HCT116 (cell line): ENCODE measurements around the gene SPSB1. TPM values are rescaled to one million over a fixed set of nuclear protein-coding genes. Genes with fewer than 3 reads are reported as not detected.

Experiments used
- ATAC-seq: fragments of 200-7000 bp; cut with Tn5 transposase; 2 replicates; pipeline ENCODE4 v1.9.1; 2020; ENCODE audit warnings: mild to moderate bottlenecking, moderate library complexity
- BruUV-seq: library from RNA; stranded (reverse); fragments of 400-500 nt; replicated peaks from 2 replicates; lab custom pipeline; 2021; lab: Mats Ljungman, UMichigan
- CTCF ChIA-PET: fragments of 300-600 bp; sonication (Branson Sonifier 250); formaldehyde crosslinking; loops from one replicate; lab custom pipeline; 2021; ENCODE audit warnings: antibody characterized with exemption; lab: Charles Lee
- POLR2A ChIA-PET: fragments of 300-600, 350-600 bp; sonication (Branson Sonifier 250); formaldehyde crosslinking; loops from one replicate; lab custom pipeline; 2021; ENCODE audit warnings: antibody characterized with exemption; lab: Charles Lee
- RAD21 ChIA-PET, 2 experiments: fragments of 300-600 bp; sonication (Branson Sonifier 250); formaldehyde crosslinking; loops; one replicate each; lab custom pipeline; 2023; ENCODE audit warnings: low total read pairs in 2 of 2; ENCODE audit not compliant: uncharacterized antibody in 2 of 2, unreplicated experiment in 2 of 2, low non-redundant PET in 1 of 2; lab: Charles Lee
- DNase-seq: peaks from one replicate; pipeline ENCODE4 v3.0.0-alpha.2; 2010; ENCODE audit warnings: low read depth, low spot score
- H2AFZ ChIP-seq: fragments of 200-600 bp; shearing (Covaris generic), sonication (generic); 2 replicates; pipeline ENCODE4 v1.6.1; 2017; ENCODE audit warnings: low read depth, mixed run types, mixed read lengths, antibody characterized with exemption, low read length; ENCODE audit not compliant: poor library complexity, severe bottlenecking
- H3K27ac ChIP-seq: 2 replicates; pipeline ENCODE4 v1.5.1; 2012; ENCODE audit warnings: low read depth, low read length
- H3K27me3 ChIP-seq: fragments of 200-600 bp; sonication (generic); 2 replicates; pipeline ENCODE4 v1.6.1; 2016; ENCODE audit warnings: mixed run types, low read length, mixed read lengths; ENCODE audit not compliant: insufficient read depth
- H3K36me3 ChIP-seq, 2 experiments: fragments of 200-500 bp in 1 of 2; fragments of 200-600 bp in 1 of 2; sonication (Bioruptor generic) in 1 of 2; sonication (generic) in 1 of 2; 2 replicates each; pipeline versions ENCODE4 v1.5.1 to v1.6.1; 2014 to 2016; ENCODE audit warnings: low read length in 2 of 2, inconsistent platforms in 1 of 2, mixed read lengths in 1 of 2, mixed run types in 1 of 2; ENCODE audit not compliant: insufficient read depth in 2 of 2, control insufficient read depth in 1 of 2
- H3K4me1 ChIP-seq, 2 experiments: fragments of 200-600 bp in 1 of 2; sonication (generic) in 1 of 2; 2 replicates each; pipeline versions ENCODE4 v1.5.1 to v1.6.1; 2012 to 2017; ENCODE audit warnings: low read length in 2 of 2, inconsistent platforms in 1 of 2, mild to moderate bottlenecking in 1 of 2, mixed read lengths in 1 of 2, mixed run types in 1 of 2, moderate library complexity in 1 of 2; ENCODE audit not compliant: insufficient read depth in 2 of 2, control insufficient read depth in 1 of 2
- H3K4me2 ChIP-seq: fragments of 200-600 bp; sonication (generic); 2 replicates; pipeline ENCODE4 v1.6.1; 2017; ENCODE audit warnings: mixed run types, low read length, mixed read lengths
- H3K4me3 ChIP-seq, 2 experiments: fragments of 200-600 bp in 1 of 2; sonication (generic) in 1 of 2; replicated peaks in 1 of 2; 2 replicates each; pipeline ENCODE4 v1.5.1; 2011 to 2016; ENCODE audit warnings: low read length in 2 of 2, control low read depth in 1 of 2, low read depth in 1 of 2, mild to moderate bottlenecking in 1 of 2, mixed read lengths in 1 of 2, mixed run types in 1 of 2
- H3K79me2 ChIP-seq: fragments of 200-600 bp; sonication (generic); 2 replicates; pipeline ENCODE4 v1.6.1; 2017; ENCODE audit warnings: mild to moderate bottlenecking, mixed run types, low read length, moderate library complexity, mixed read lengths; ENCODE audit not compliant: insufficient read depth
- H3K9ac ChIP-seq: fragments of 200-600 bp; sonication (generic); 2 replicates; pipeline ENCODE4 v1.6.1; 2016; ENCODE audit warnings: low read length, mixed read lengths
- H3K9me2 ChIP-seq: fragments of 200-600 bp; sonication (generic), shearing (Covaris generic); 2 replicates; pipeline ENCODE4 v1.6.1; 2017; ENCODE audit warnings: mixed run types, mild to moderate bottlenecking, moderate library complexity; ENCODE audit not compliant: insufficient read depth
- H3K9me3 ChIP-seq, 2 experiments: fragments of 200-500 bp in 1 of 2; fragments of 200-600 bp in 1 of 2; sonication (Bioruptor generic) in 1 of 2; sonication (generic) in 1 of 2; 2 replicates each; pipeline ENCODE4 v1.6.1; 2014 to 2017; ENCODE audit warnings: low read length in 2 of 2, mixed read lengths in 2 of 2, inconsistent platforms in 1 of 2, low read depth in 1 of 2, mild to moderate bottlenecking in 1 of 2, mixed run types in 1 of 2, moderate library complexity in 1 of 2; ENCODE audit not compliant: control insufficient read depth in 1 of 2, insufficient read depth in 1 of 2
- H4K20me1 ChIP-seq: fragments of 200-600 bp; sonication (generic), shearing (Covaris generic); 2 replicates; pipeline ENCODE4 v1.6.1; 2017; ENCODE audit warnings: mixed run types, mild to moderate bottlenecking, moderate library complexity; ENCODE audit not compliant: insufficient read depth
- CBX3 ChIP-seq: IDR thresholded peaks from 2 replicates; pipeline ENCODE4 v1.6.1; 2012; ENCODE audit warnings: low read depth
- CEBPB ChIP-seq: IDR thresholded peaks from 2 replicates; pipeline ENCODE4 v1.6.1; 2012; ENCODE audit warnings: low read depth
- EGR1 ChIP-seq: IDR thresholded peaks from 2 replicates; pipeline ENCODE4 v1.6.1; 2012; ENCODE audit warnings: low read depth
- EZH2 ChIP-seq: fragments of 200-600 bp; sonication (generic); IDR thresholded peaks from 2 replicates; pipeline ENCODE4 v1.6.1; 2017; ENCODE audit warnings: antibody characterized with exemption, mixed run types
- FOSL1 ChIP-seq: IDR thresholded peaks from 2 replicates; pipeline ENCODE4 v1.6.1; 2012; ENCODE audit warnings: low read depth
- POLR2A ChIP-seq: IDR thresholded peaks from 2 replicates; pipeline ENCODE4 v1.7.0; 2011; ENCODE audit warnings: borderline replicate concordance; ENCODE audit not compliant: insufficient read depth, insufficient read length; ENCODE audit errors: extremely low read depth
- POLR2AphosphoS5 ChIP-seq: IDR thresholded peaks from 2 replicates; pipeline ENCODE4 v1.6.1; 2011; ENCODE audit warnings: mild to moderate bottlenecking, low read depth, low read length, moderate library complexity
- RAD21 ChIP-seq: IDR thresholded peaks from 2 replicates; pipeline ENCODE4 v1.6.1; 2012; ENCODE audit warnings: low read depth, mild to moderate bottlenecking
- SP1 ChIP-seq: IDR thresholded peaks from 2 replicates; pipeline ENCODE4 v1.6.1; 2012; ENCODE audit warnings: low read depth
- YY1 ChIP-seq: IDR thresholded peaks from 2 replicates; pipeline ENCODE4 v1.6.1; 2011; ENCODE audit warnings: low read length, low read depth, moderate library complexity, mild to moderate bottlenecking; ENCODE audit not compliant: insufficient replicate concordance; ENCODE audit errors: extremely low read depth
- ZFX ChIP-seq: fragments of 450-650 bp; IDR thresholded peaks from 2 replicates; pipeline ENCODE4 v1.6.1; 2017
- ZNF274 ChIP-seq: fragments of 200-500 bp; sonication (Bioruptor generic); IDR thresholded peaks from 2 replicates; pipeline ENCODE4 v1.6.1; 2014; ENCODE audit warnings: mild to moderate bottlenecking, low read depth, low read length, inconsistent platforms
- intact Hi-C: fragments of 100-400 bp; cut with micrococcal nuclease; formaldehyde crosslinking; loops from 2 replicates; pipeline ENCODE4 v1.10.0; 2022
- total RNA-seq: library from RNA; stranded (reverse); gene quantifications from one replicate; pipeline ENCODE4 v1.2.1, GENCODE V29; 2021; ENCODE audit not compliant: unreplicated experiment
- TF ChIP-seq, protein P1 (sequence below): IDR thresholded peaks from 2 replicates; pipeline ENCODE4 v1.6.1; 2012
- TF ChIP-seq, protein P2 (sequence below): IDR thresholded peaks from 2 replicates; pipeline ENCODE4 v1.6.1; 2012
- TF ChIP-seq, protein P3 (sequence below): IDR thresholded peaks from 2 replicates; pipeline ENCODE4 v1.6.1; 2011; ENCODE audit warnings: mild to moderate bottlenecking, low read length, moderate library complexity; ENCODE audit not compliant: insufficient replicate concordance; ENCODE audit errors: extremely low read depth
- TF ChIP-seq, protein P4 (sequence below), 3 experiments: fragments of 200-600 bp in 1 of 3; sonication (generic) in 1 of 3; IDR thresholded peaks in 2 of 3; conservative IDR thresholded peaks in 1 of 3; 2 replicates each; pipeline ENCODE4 v1.5.1; 2012 to 2017; ENCODE audit warnings: low read depth in 2 of 3, low read length in 2 of 3, antibody characterized with exemption in 1 of 3, borderline replicate concordance in 1 of 3, control low read depth in 1 of 3, mild to moderate bottlenecking in 1 of 3, mixed read lengths in 1 of 3, mixed run types in 1 of 3, moderate library complexity in 1 of 3; ENCODE audit not compliant: insufficient read depth in 1 of 3
- TF ChIP-seq, protein P5 (sequence below): IDR thresholded peaks from 2 replicates; pipeline ENCODE4 v1.6.1; 2012; ENCODE audit warnings: low read depth

Gene SPSB1
- total RNA-seq, 1 experiment from 2014 or later = 10.8 TPM

DNA sequence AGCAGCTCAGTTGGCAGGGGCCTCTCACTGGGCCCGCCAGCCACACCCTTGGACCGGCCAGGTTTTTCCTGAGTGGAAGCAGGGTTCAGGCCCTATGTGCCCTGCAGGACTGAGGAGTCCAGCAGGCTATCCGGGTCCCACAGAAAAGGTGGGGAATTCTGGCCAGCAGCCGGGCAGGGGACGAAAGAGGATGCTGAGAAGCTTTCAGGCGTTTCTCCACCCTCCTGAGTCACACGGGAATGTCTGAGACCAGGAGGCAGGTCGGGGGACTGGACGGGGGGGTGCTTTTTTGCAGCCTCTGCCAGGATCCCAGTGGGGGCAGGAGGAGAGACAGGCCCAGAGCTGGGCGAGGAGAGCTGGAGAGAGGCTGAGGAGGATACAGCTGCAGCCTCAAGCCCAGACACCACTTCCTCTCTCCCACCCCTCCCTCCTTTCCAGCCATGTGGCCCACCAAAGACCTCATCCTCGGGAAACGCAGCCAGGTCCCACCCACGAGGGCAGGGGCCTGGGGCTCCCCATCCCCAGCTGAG, 105.4 kb downstream of the SPSB1 start:
- no peaks in the 10 kb centered on the region for H3K9me3 ChIP-seq
- no peak overlapping the region for H3K9ac ChIP-seq
- CTCF ChIA-PET = no interaction called here
- DNase-seq = no peak
- no peaks in the 10 kb centered on the region for H3K79me2 ChIP-seq
- BruUV-seq = no TSS peak
- H2AFZ ChIP-seq = no peak overlapping the region
- no peak overlapping the region for H3K4me3 ChIP-seq
- POLR2A ChIA-PET = no interaction called here
- no peak overlapping the region for H3K4me2 ChIP-seq
- H3K36me3 ChIP-seq = no peaks in the 10 kb centered on the region
- no peak overlapping the region for H3K27ac ChIP-seq
- TF ChIP-seq CEBPB (no peak), SP1 (no peak), POLR2AphosphoS5 (no peak), ZFX (no peak), EZH2 (no peak), POLR2A (no peak), ZNF274 (no peak), EGR1 (no peak), RAD21 (no peak), YY1 (no peak), CBX3 (no peak), FOSL1 (no peak)
- TF ChIP-seq, protein P1, sequence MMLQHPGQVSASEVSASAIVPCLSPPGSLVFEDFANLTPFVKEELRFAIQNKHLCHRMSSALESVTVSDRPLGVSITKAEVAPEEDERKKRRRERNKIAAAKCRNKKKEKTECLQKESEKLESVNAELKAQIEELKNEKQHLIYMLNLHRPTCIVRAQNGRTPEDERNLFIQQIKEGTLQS = no peak
- TF ChIP-seq, protein P2, sequence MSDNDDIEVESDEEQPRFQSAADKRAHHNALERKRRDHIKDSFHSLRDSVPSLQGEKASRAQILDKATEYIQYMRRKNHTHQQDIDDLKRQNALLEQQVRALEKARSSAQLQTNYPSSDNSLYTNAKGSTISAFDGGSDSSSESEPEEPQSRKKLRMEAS = no peak
- TF ChIP-seq, protein P3, sequence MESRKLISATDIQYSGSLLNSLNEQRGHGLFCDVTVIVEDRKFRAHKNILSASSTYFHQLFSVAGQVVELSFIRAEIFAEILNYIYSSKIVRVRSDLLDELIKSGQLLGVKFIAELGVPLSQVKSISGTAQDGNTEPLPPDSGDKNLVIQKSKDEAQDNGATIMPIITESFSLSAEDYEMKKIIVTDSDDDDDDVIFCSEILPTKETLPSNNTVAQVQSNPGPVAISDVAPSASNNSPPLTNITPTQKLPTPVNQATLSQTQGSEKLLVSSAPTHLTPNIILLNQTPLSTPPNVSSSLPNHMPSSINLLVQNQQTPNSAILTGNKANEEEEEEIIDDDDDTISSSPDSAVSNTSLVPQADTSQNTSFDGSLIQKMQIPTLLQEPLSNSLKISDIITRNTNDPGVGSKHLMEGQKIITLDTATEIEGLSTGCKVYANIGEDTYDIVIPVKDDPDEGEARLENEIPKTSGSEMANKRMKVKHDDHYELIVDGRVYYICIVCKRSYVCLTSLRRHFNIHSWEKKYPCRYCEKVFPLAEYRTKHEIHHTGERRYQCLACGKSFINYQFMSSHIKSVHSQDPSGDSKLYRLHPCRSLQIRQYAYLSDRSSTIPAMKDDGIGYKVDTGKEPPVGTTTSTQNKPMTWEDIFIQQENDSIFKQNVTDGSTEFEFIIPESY = no peak
- TF ChIP-seq, protein P4, sequence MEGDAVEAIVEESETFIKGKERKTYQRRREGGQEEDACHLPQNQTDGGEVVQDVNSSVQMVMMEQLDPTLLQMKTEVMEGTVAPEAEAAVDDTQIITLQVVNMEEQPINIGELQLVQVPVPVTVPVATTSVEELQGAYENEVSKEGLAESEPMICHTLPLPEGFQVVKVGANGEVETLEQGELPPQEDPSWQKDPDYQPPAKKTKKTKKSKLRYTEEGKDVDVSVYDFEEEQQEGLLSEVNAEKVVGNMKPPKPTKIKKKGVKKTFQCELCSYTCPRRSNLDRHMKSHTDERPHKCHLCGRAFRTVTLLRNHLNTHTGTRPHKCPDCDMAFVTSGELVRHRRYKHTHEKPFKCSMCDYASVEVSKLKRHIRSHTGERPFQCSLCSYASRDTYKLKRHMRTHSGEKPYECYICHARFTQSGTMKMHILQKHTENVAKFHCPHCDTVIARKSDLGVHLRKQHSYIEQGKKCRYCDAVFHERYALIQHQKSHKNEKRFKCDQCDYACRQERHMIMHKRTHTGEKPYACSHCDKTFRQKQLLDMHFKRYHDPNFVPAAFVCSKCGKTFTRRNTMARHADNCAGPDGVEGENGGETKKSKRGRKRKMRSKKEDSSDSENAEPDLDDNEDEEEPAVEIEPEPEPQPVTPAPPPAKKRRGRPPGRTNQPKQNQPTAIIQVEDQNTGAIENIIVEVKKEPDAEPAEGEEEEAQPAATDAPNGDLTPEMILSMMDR (IDR thresholded peaks at IDR 0.05 in 2 of 3, conservative IDR thresholded peaks at IDR 0.05 in 1 of 3; ENCODE audit: borderline replicate concordance in 1 of 3, insufficient read depth in 1 of 3, low read depth in 2 of 3, low read length in 2 of 3) = no peak
- TF ChIP-seq, protein P5, sequence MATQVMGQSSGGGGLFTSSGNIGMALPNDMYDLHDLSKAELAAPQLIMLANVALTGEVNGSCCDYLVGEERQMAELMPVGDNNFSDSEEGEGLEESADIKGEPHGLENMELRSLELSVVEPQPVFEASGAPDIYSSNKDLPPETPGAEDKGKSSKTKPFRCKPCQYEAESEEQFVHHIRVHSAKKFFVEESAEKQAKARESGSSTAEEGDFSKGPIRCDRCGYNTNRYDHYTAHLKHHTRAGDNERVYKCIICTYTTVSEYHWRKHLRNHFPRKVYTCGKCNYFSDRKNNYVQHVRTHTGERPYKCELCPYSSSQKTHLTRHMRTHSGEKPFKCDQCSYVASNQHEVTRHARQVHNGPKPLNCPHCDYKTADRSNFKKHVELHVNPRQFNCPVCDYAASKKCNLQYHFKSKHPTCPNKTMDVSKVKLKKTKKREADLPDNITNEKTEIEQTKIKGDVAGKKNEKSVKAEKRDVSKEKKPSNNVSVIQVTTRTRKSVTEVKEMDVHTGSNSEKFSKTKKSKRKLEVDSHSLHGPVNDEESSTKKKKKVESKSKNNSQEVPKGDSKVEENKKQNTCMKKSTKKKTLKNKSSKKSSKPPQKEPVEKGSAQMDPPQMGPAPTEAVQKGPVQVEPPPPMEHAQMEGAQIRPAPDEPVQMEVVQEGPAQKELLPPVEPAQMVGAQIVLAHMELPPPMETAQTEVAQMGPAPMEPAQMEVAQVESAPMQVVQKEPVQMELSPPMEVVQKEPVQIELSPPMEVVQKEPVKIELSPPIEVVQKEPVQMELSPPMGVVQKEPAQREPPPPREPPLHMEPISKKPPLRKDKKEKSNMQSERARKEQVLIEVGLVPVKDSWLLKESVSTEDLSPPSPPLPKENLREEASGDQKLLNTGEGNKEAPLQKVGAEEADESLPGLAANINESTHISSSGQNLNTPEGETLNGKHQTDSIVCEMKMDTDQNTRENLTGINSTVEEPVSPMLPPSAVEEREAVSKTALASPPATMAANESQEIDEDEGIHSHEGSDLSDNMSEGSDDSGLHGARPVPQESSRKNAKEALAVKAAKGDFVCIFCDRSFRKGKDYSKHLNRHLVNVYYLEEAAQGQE = no peak
- TF ChIP-seq, all 23 proteins: peak for 0
- ATAC-seq = no peak
- Histone ChIP-seq H3K27me3 (no peaks in the 10 kb centered on the region), H4K20me1 (no peaks in the 10 kb centered on the region), H3K9me2 (no peaks in the 10 kb centered on the region), H3K4me1 (peaks cover 15 to 30% of the 10 kb centered on the region in 2 experiments; a peak in 3 of 4 replicates)
- intact Hi-C loops = no loop called here
- RAD21 ChIA-PET = no interaction called here
